GM12878 (cell line): ENCODE data around the gene LMCD1. TPM values are rescaled to one million over a fixed set of nuclear protein-coding genes. Genes with fewer than 3 reads are reported as not detected.

Experiments
- ATAC-seq: fragments of 200-7000 bp; cut with Tn5 transposase; 3 replicates; pipeline ENCODE4 v1.9.1; 2020; ENCODE audit warnings: mild to moderate bottlenecking, moderate library complexity
- BruUV-seq: library from RNA; stranded (reverse); fragments of 400-500 nt; replicated peaks from 2 replicates; lab custom pipeline; 2021; lab: Mats Ljungman, UMichigan
- CTCF ChIA-PET: fragments of 300-600 bp; sonication (Branson Sonifier 250); formaldehyde crosslinking; extraction: SDS; loops from one replicate; lab custom pipeline; 2021; ENCODE audit warnings: inconsistent platforms; lab: Yijun Ruan, JAX
- POLR2A ChIA-PET: fragments of 350-600 bp; formaldehyde crosslinking; extraction: SDS; loops from one replicate; lab custom pipeline; 2021; ENCODE audit warnings: inconsistent platforms; lab: Charles Lee
- RAD21 ChIA-PET: fragments of 300-600 bp; sonication (Branson Sonifier 250); formaldehyde crosslinking; loops from one replicate; lab custom pipeline; 2023; ENCODE audit warnings: antibody characterized with exemption; ENCODE audit not compliant: unreplicated experiment; lab: Charles Lee
- SMC1A ChIA-PET: fragments of 300-600 bp; sonication (Branson Sonifier 250); formaldehyde crosslinking; loops from one replicate; lab custom pipeline; 2023; ENCODE audit not compliant: unreplicated experiment, uncharacterized antibody; lab: Charles Lee
- DNase-seq: peaks from one replicate; pipeline ENCODE4 v3.0.0-alpha.2; 2011; ENCODE audit warnings: low read depth, low spot score
- FAIRE-seq: peaks from 3 replicates; lab custom pipeline; 2011; peaks lifted over from hg19 to GRCh38; lab: Jason Lieb, UNC
- H2AFZ ChIP-seq: 2 replicates; pipeline ENCODE4 v1.6.0; 2011; ENCODE audit warnings: low read depth, low read length, control low read depth; ENCODE audit not compliant: control insufficient read depth
- H3K27ac ChIP-seq: 2 replicates; pipeline ENCODE4 v1.5.1; 2011; ENCODE audit warnings: control low read depth; ENCODE audit not compliant: control insufficient read depth, insufficient read depth
- H3K27me3 ChIP-seq, 2 experiments: replicated peaks in 1 of 2; 2 replicates each; pipeline versions ENCODE4 v1.6.0 to v1.6.1; 2011; ENCODE audit warnings: low read length in 1 of 2; ENCODE audit not compliant: control insufficient read depth in 2 of 2, insufficient read depth in 2 of 2
- H3K36me3 ChIP-seq, 2 experiments: 2 replicates each; pipeline ENCODE4 v1.5.1; 2011; ENCODE audit warnings: low read length in 1 of 2; ENCODE audit not compliant: control insufficient read depth in 2 of 2, insufficient read depth in 2 of 2
- H3K4me1 ChIP-seq: 2 replicates; pipeline ENCODE4 v1.6.1; 2011; ENCODE audit warnings: mild to moderate bottlenecking, low read length, moderate library complexity, mixed read lengths; ENCODE audit not compliant: control insufficient read depth, insufficient read depth
- H3K4me2 ChIP-seq: 2 replicates; pipeline ENCODE4 v1.6.0; 2011; ENCODE audit warnings: control low read depth; ENCODE audit not compliant: control insufficient read depth, insufficient read depth
- H3K4me3 ChIP-seq: fragments of 200-600 bp; sonication (generic); 2 replicates; pipeline ENCODE4 v1.5.1; 2016
- H3K79me2 ChIP-seq: 2 replicates; pipeline ENCODE4 v1.6.0; 2011; ENCODE audit warnings: low read length; ENCODE audit not compliant: control insufficient read depth, insufficient read depth
- H3K9ac ChIP-seq: 2 replicates; pipeline ENCODE4 v1.8.0; 2011; ENCODE audit warnings: low read length, control low read depth, mixed read lengths; ENCODE audit not compliant: control insufficient read depth, insufficient read depth
- H3K9me3 ChIP-seq: replicated peaks from 3 replicates; pipeline ENCODE4 v1.5.1; 2011; ENCODE audit warnings: mild to moderate bottlenecking, low read length; ENCODE audit not compliant: control insufficient read depth, insufficient read depth
- H4K20me1 ChIP-seq: 2 replicates; pipeline ENCODE4 v1.6.0; 2011; ENCODE audit not compliant: control insufficient read depth, insufficient read depth
- EED ChIP-seq: sonication (generic); IDR thresholded peaks from 2 replicates; pipeline ENCODE4 v1.6.1; 2016; ENCODE audit warnings: antibody characterized with exemption, low read depth
- ETV6 ChIP-seq, 2 experiments: fragments of 450-650 bp in 1 of 2; IDR thresholded peaks in 1 of 2; conservative IDR thresholded peaks in 1 of 2; 2 replicates each; pipeline ENCODE4 v1.6.1; 2014; ENCODE audit warnings: antibody characterized with exemption in 1 of 2, borderline replicate concordance in 1 of 2, low read depth in 1 of 2, mild to moderate bottlenecking in 1 of 2, moderate library complexity in 1 of 2
- FOXM1 ChIP-seq: IDR thresholded peaks from 2 replicates; pipeline ENCODE4 v1.6.1; 2012; ENCODE audit warnings: low read depth, mild to moderate bottlenecking, inconsistent platforms, low read length, moderate library complexity
- HDAC2 ChIP-seq: fragments of 200-600 bp; sonication (generic); IDR thresholded peaks from 2 replicates; pipeline ENCODE4 v1.6.1; 2017
- HDAC6 ChIP-seq: fragments of 200-600 bp; sonication (generic); IDR thresholded peaks from one replicate; pipeline ENCODE4 v1.8.0; 2017; ENCODE audit warnings: antibody characterized with exemption; ENCODE audit not compliant: unreplicated experiment
- MTA3 ChIP-seq: IDR thresholded peaks from 2 replicates; pipeline ENCODE4 v1.6.1; 2012; ENCODE audit warnings: low read length, inconsistent platforms, borderline replicate concordance
- MYB ChIP-seq: fragments of 150-350 bp; IDR thresholded peaks from 2 replicates; pipeline ENCODE4 v1.6.1; 2014; ENCODE audit warnings: mild to moderate bottlenecking, low read depth, low read length, borderline replicate concordance
- RAD51 ChIP-seq: fragments of 450-650 bp; IDR thresholded peaks from 2 replicates; pipeline ENCODE4 v1.6.1; 2016; ENCODE audit warnings: moderate library complexity, mild to moderate bottlenecking, inconsistent platforms
- SKIL ChIP-seq: fragments of 450-650 bp; IDR thresholded peaks from 2 replicates; pipeline ENCODE4 v1.6.1; 2017; ENCODE audit warnings: mild to moderate bottlenecking, low read depth, inconsistent platforms; ENCODE audit not compliant: poor library complexity, severe bottlenecking
- TCF7 ChIP-seq: IDR thresholded peaks from 2 replicates; pipeline ENCODE4 v1.6.1; 2014; ENCODE audit warnings: antibody characterized with exemption, borderline replicate concordance
- WGBS: methylation state at CpG from one replicate; pipeline ENCODE4 v1.1.6; 2016; ENCODE audit warnings: low lambda C conversion rate; ENCODE audit not compliant: insufficient replicate concordance, insufficient coverage; ENCODE audit errors: missing lambda C conversion rate; 5-methylcytosine and 5-hydroxymethylcytosine counted together
- in situ Hi-C: fragments of 300-500 bp; cut with MboI; formaldehyde crosslinking; loops from 9 replicates; pipeline ENCODE4 v1.14.3; 2018; ENCODE audit warnings: mixed read lengths
- intact Hi-C: fragments of 100-400 bp; cut with micrococcal nuclease; formaldehyde crosslinking; loops from one replicate; pipeline ENCODE4 v1.14.2; 2022; ENCODE audit not compliant: unreplicated experiment
- polyA plus RNA-seq, 11 experiments: library from polyadenylated mRNA; depleted of rRNA in 4 of 11; unstranded in 6 of 11; stranded (reverse) in 5 of 11; fragments of >200 nt; fragmentation: Nextera tagmentation in 4 of 11; fragmentation: Illumina TruSeq in 1 of 11; extraction: Ambion mirVana in 4 of 11; extraction: Trizol in 1 of 11; gene quantifications; 1 replicate in 1 of 11; 2 replicates in 10 of 11; pipeline versions ENCODE4 v1.2.1 to v1.2.3, GENCODE V29; 2011 to 2016; ENCODE audit warnings: inconsistent platforms in 2 of 11, missing spikeins in 2 of 11, low read depth in 1 of 11
- total RNA-seq, 4 experiments: library from RNA; depleted of rRNA in 3 of 4; stranded (reverse); fragments of >200 nt in 3 of 4; fragmentation: Illumina TruSeq in 1 of 4; extraction: Trizol in 1 of 4; gene quantifications; 2 replicates each; pipeline versions ENCODE4 v1.2.1 to v1.2.3, GENCODE V29; 2013 to 2021
- TF ChIP-seq, protein P1 (sequence below): fragments of 450-650 bp; IDR thresholded peaks from 2 replicates; pipeline ENCODE4 v1.6.1; 2017; ENCODE audit warnings: borderline replicate concordance

The LMCD1 gene
- total and polyA plus RNA-seq, 10 of the 15 experiments (the other 5 are each of a cell fraction or from before 2014, with no cell fraction given): 0.27 to 6.4 (median 1.7) TPM

DNA sequence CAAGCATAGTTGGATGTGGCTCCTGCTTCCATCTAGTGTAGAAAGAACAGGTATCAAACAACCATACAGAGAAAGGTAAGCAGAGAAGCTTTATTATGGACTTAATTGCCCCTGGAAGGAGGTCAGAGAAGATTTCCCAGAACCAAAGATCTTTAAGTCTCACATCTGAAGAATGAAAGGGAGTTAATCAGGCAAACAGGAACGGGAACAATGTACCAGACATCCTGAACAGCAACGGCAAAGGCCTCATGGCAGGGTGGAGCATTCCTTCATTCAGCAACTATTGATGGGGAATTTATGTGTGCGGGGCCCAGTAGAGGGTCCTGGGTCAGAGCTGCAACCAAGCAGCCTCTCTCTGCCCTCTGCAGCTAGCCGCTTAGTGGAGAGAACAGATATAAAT is 61.5 kb downstream of the LMCD1 start:
- no peak for DNase-seq
- BruUV-seq: no TSS peak
- H3K4me3 ChIP-seq: no peak overlapping the region
- no peaks in the 10 kb centered on the region for H3K79me2 ChIP-seq
- CTCF ChIA-PET: interaction anchor here (0.8 to 1.3 kb wide), 2 partner anchors 14 to 144 kb away, joined by 3 to 6 read pairs; no protein-coding TSS in a partner anchor
- WGBS: 61% methylated on average over 4 of the region's 4 CpGs
- SMC1A ChIA-PET: no interaction called here
- POLR2A ChIA-PET: no interaction called here
- H2AFZ ChIP-seq: no peak overlapping the region
- ATAC-seq: no peak
- H3K27me3 ChIP-seq: no peaks in the 10 kb centered on the region
- H3K36me3 ChIP-seq: no peaks in the 10 kb centered on the region
- H3K9me3 ChIP-seq: no peaks in the 10 kb centered on the region
- FAIRE-seq: no peak
- intact Hi-C loops: no loop called here
- RAD21 ChIA-PET: no interaction called here
- no peaks in the 10 kb centered on the region for H4K20me1 ChIP-seq
- in situ Hi-C loops: no loop called here
- TF ChIP-seq FOXM1 (no peak), EED (no peak), HDAC2 (no peak), RAD51 (no peak), SKIL (no peak), TCF7 (no peak), MYB (no peak), ETV6 (conservative IDR thresholded peaks at IDR 0.05 in 1 of 2, IDR thresholded peaks at IDR 0.05 in 1 of 2; ENCODE audit: borderline replicate concordance in 1 of 2, low read depth in 1 of 2) (no peak), HDAC6 (no peak), MTA3 (no peak)
- TF ChIP-seq, protein P1, sequence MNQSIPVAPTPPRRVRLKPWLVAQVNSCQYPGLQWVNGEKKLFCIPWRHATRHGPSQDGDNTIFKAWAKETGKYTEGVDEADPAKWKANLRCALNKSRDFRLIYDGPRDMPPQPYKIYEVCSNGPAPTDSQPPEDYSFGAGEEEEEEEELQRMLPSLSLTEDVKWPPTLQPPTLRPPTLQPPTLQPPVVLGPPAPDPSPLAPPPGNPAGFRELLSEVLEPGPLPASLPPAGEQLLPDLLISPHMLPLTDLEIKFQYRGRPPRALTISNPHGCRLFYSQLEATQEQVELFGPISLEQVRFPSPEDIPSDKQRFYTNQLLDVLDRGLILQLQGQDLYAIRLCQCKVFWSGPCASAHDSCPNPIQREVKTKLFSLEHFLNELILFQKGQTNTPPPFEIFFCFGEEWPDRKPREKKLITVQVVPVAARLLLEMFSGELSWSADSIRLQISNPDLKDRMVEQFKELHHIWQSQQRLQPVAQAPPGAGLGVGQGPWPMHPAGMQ: no peak
- H3K9ac ChIP-seq: no peak overlapping the region
- no peaks in the 10 kb centered on the region for H3K4me1 ChIP-seq
- H3K4me2 ChIP-seq: no peak overlapping the region
- H3K27ac ChIP-seq: no peak overlapping the region
